SU-DHL-6 (cell line): ENCODE results near the gene PLPPR2.

Experiments used
- H2AFZ ChIP-seq: fragments of 200-600 bp; sonication (generic); 2 replicates; pipeline ENCODE4 v1.6.1; 2014; ENCODE audit warnings: low read depth, mild to moderate bottlenecking, moderate library complexity, mixed read lengths, antibody characterized with exemption, low read length; ENCODE audit not compliant: severe bottlenecking
- H3F3A ChIP-seq: fragments of 200-600 bp; shearing (Covaris generic); 2 replicates; pipeline ENCODE4 v1.6.0; 2016; ENCODE audit warnings: antibody characterized with exemption, mild to moderate bottlenecking; ENCODE audit not compliant: insufficient read depth
- H3K27ac ChIP-seq: fragments of 200-600 bp; sonication (generic); 2 replicates; pipeline ENCODE4 v1.5.1; 2016; ENCODE audit warnings: low read depth, mild to moderate bottlenecking, low read length, moderate library complexity, mixed read lengths
- H3K27me3 ChIP-seq: fragments of 200-600 bp; sonication (generic), shearing (Covaris generic); 2 replicates; pipeline ENCODE4 v1.6.0; 2014; ENCODE audit warnings: mild to moderate bottlenecking, low read length
- H3K36me3 ChIP-seq: fragments of 200-600 bp; sonication (generic); 2 replicates; pipeline ENCODE4 v1.6.1; 2014; ENCODE audit warnings: mild to moderate bottlenecking, low read length, mixed read lengths
- H3K4me2 ChIP-seq: fragments of 300-600, 200-600 bp; shearing (Covaris generic), sonication (generic); 2 replicates; pipeline ENCODE4 v1.6.0; 2014; ENCODE audit warnings: low read length, low read depth, mild to moderate bottlenecking; ENCODE audit not compliant: poor library complexity, severe bottlenecking
- H3K4me3 ChIP-seq: fragments of 200-600 bp; sonication (generic); 2 replicates; pipeline ENCODE4 v1.5.1; 2014; ENCODE audit warnings: antibody characterized with exemption, low read length, mild to moderate bottlenecking, mixed read lengths; ENCODE audit not compliant: insufficient read depth, poor library complexity, severe bottlenecking
- H3K79me2 ChIP-seq: fragments of 200-600 bp; sonication (generic); 2 replicates; pipeline ENCODE4 v1.6.1; 2014; ENCODE audit warnings: mild to moderate bottlenecking, low read length, moderate library complexity; ENCODE audit not compliant: insufficient read depth
- H3K9ac ChIP-seq: fragments of 200-600 bp; sonication (generic); 2 replicates; pipeline ENCODE4 v1.7.0; 2014; ENCODE audit warnings: mild to moderate bottlenecking, low read length
- H3K9me2 ChIP-seq: fragments of 200-600 bp; sonication (generic); replicated peaks from 2 replicates; pipeline ENCODE4 v1.6.1; 2014; ENCODE audit warnings: low read length; ENCODE audit not compliant: insufficient read depth
- H3K9me3 ChIP-seq: fragments of 200-600 bp; sonication (generic); 2 replicates; pipeline ENCODE4 v1.6.1; 2014; ENCODE audit warnings: low read length, mixed read lengths; ENCODE audit not compliant: insufficient read depth
- H4K20me1 ChIP-seq: fragments of 200-600 bp; sonication (generic); 2 replicates; pipeline ENCODE4 v1.6.1; 2014; ENCODE audit warnings: low read depth, mild to moderate bottlenecking, antibody characterized with exemption, low read length, moderate library complexity, mixed read lengths
- CTCF ChIP-seq: fragments of 200-600 bp; sonication (generic); IDR thresholded peaks from one replicate; pipeline ENCODE4 v1.5.1; 2017; ENCODE audit warnings: antibody characterized with exemption, mild to moderate bottlenecking, low read length, moderate library complexity; ENCODE audit not compliant: insufficient read depth, poor library complexity, severe bottlenecking
- EZH2phosphoT487 ChIP-seq: fragments of 200-600 bp; sonication (generic), shearing (Covaris generic); conservative IDR thresholded peaks from 2 replicates; pipeline ENCODE4 v1.6.1; 2018; ENCODE audit warnings: mild to moderate bottlenecking, antibody characterized with exemption, low read length, moderate library complexity, mixed read lengths

The PLPPR2 gene

GRCh38 chr19:11390933-11391680 lies 35.9 kb downstream of the PLPPR2 start:
- Histone ChIP-seq H3K4me3 (no peak overlapping the region), H3K9me2 (no peaks in the 10 kb centered on the region), H4K20me1 (no peaks in the 10 kb centered on the region), H3K36me3 (no peaks in the 10 kb centered on the region), H3K9me3 (no peaks in the 10 kb centered on the region), H3K4me2 (no peak overlapping the region), H3K27me3 (no peaks in the 10 kb centered on the region), H3K27ac (no peak overlapping the region), H3F3A (no peaks in the 10 kb centered on the region), H3K79me2 (no peaks in the 10 kb centered on the region), H2AFZ (no peak overlapping the region), H3K9ac (no peak overlapping the region)
- TF ChIP-seq EZH2phosphoT487, result no peak
- TF ChIP-seq CTCF, result no peak

DNA sequence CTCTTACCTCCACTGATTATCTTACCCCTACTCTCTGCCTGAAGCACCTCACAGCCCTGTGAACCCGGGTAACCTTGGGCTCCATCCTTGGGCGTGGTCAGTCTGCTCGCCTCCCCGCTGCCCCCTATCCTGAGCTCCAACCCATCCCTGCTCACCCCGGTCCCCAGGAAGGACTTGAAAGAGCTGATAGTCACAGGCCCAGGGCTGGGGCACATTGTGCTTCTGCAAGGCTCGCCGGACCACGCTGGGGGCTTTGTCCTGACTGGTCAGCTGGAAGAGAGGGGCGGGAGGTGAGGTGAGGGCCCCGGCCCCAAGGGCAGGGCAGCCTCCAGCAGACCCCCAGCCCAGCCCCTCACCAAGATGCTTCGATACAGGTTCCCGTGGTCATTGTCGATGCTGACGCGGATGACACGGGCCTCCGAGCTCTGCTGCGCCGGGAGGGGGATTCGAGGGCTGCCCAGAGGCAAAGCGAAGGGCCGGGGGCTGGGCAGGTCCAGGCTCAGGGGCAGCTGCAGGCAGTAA lies 41.9 kb downstream of the PLPPR2 start:
- Histone ChIP-seq H3K27me3 (no peaks in the 10 kb centered on the region), H3K4me3 (no peak overlapping the region), H3K9me3 (no peaks in the 10 kb centered on the region), H4K20me1 (no peaks in the 10 kb centered on the region), H3K9ac (no peak overlapping the region), H3K4me2 (no peak overlapping the region), H3F3A (no peaks in the 10 kb centered on the region), H3K79me2 (no peaks in the 10 kb centered on the region), H3K36me3 (no peaks in the 10 kb centered on the region), H3K27ac (no peak overlapping the region), H3K9me2 (no peaks in the 10 kb centered on the region), H2AFZ (no peak overlapping the region)
- TF ChIP-seq CTCF (no peak), EZH2phosphoT487 (no peak)

GRCh38 chr19:11399667-11400066 lies 44.4 kb downstream of the PLPPR2 start:
- H3F3A ChIP-seq, result no peaks in the 10 kb centered on the region
- TF ChIP-seq CTCF (no peak), EZH2phosphoT487 (no peak)
- no peak overlapping the region for H3K4me2 ChIP-seq
- no peaks in the 10 kb centered on the region for H3K9me3 ChIP-seq
- H3K9ac ChIP-seq, result no peak overlapping the region
- H3K27ac ChIP-seq, result no peak overlapping the region
- H3K36me3 ChIP-seq, result no peaks in the 10 kb centered on the region
- no peaks in the 10 kb centered on the region for H3K27me3 ChIP-seq
- H3K4me3 ChIP-seq, result no peak overlapping the region
- no peak overlapping the region for H2AFZ ChIP-seq
- H3K9me2 ChIP-seq, result no peaks in the 10 kb centered on the region
- H3K79me2 ChIP-seq, result no peaks in the 10 kb centered on the region
- H4K20me1 ChIP-seq, result no peaks in the 10 kb centered on the region
